Upper lobe of left lung (tissue), 6 donors: ENCODE measurements around the gene MX2. TPM values are rescaled to one million over a fixed set of nuclear protein-coding genes. Genes with fewer than 3 reads are reported as not detected.

Experiments
- ATAC-seq, 2 donors: fragments of 200-7000 bp; cut with Tn5 transposase; one replicate each; pipeline ENCODE4 v1.9.1; 2022; ENCODE audit warnings: mild to moderate bottlenecking in 2 of 2, moderate library complexity in 2 of 2; ENCODE audit not compliant: low FRiP score in 2 of 2
- DNase-seq, 2 donors: peaks; one replicate each; pipeline ENCODE4 v3.0.0-alpha.2; 2019 to 2020
- H3K27ac ChIP-seq, 4 donors: fragments of 200-600 bp; sonication (generic); one replicate each; pipeline ENCODE4 v1.5.1; 2016 to 2019
- H3K27me3 ChIP-seq, 4 donors: fragments of 200-600 bp; sonication (generic); one replicate each; pipeline ENCODE4 v1.5.1; 2017 to 2019
- H3K36me3 ChIP-seq, 4 donors: fragments of 200-600 bp; sonication (generic); one replicate each; pipeline ENCODE4 v1.5.1; 2016 to 2019
- H3K4me1 ChIP-seq, 4 donors: fragments of 200-600 bp; sonication (generic); one replicate each; pipeline ENCODE4 v1.5.1; 2018 to 2019
- H3K4me3 ChIP-seq, 4 donors: fragments of 200-600 bp; sonication (generic); one replicate each; pipeline ENCODE4 v1.5.1; 2017 to 2019; ENCODE audit warnings: mild to moderate bottlenecking in 2 of 4, moderate library complexity in 1 of 4
- H3K9me3 ChIP-seq, 4 donors: fragments of 200-600 bp; sonication (generic); one replicate each; pipeline ENCODE4 v1.5.1; 2018 to 2019
- EP300 ChIP-seq, 4 donors: sonication (generic); formaldehyde crosslinking; IDR thresholded peaks; one replicate each; pipeline ENCODE4 v1.5.1; 2017; ENCODE audit warnings: antibody characterized with exemption in 4 of 4, control low read depth in 2 of 4
- POLR2A ChIP-seq, 4 donors: fragments of 450-650 bp; IDR thresholded peaks; one replicate each; pipeline ENCODE4 v1.5.1; 2016 to 2017; ENCODE audit warnings: antibody characterized with exemption in 4 of 4, mild to moderate bottlenecking in 2 of 4
- POLR2AphosphoS5 ChIP-seq, 2 donors: sonication (generic); formaldehyde crosslinking; IDR thresholded peaks; one replicate each; pipeline ENCODE4 v1.5.1; 2017; ENCODE audit warnings: antibody characterized with exemption in 2 of 2
- WGBS, 2 donors: methylation state at CpG; one replicate each; pipeline ENCODE4 v1.1.5; 2017 to 2018; 5-methylcytosine and 5-hydroxymethylcytosine counted together
- total RNA-seq, 6 donors: library from RNA; depleted of rRNA in 4 of 6; stranded (reverse); fragments of >200 nt in 4 of 6; gene quantifications; one replicate each; pipeline versions ENCODE4 v1.1.0 to v1.2.1, GENCODE V29; 2016 to 2021
- TF ChIP-seq, protein P1 (sequence below), 6 experiments: fragments of 450-650 bp in 4 of 6; fragments of 200-600 bp in 2 of 6; sonication (generic) in 2 of 6; IDR thresholded peaks; one replicate each; pipeline ENCODE4 v1.5.1; 2016 to 2019; ENCODE audit warnings: antibody characterized with exemption in 6 of 6
- donor health status: DM: no; HTN: no; CAD: no; lungs with moderate emphysema.
- donor health status: DM: no; HTN: yes; CAD: no; lungs with severe emphysema.

Gene MX2
- total RNA-seq, 6 donors from 2014 or later = 5.8 to 37.2 (median 25.8) TPM

DNA sequence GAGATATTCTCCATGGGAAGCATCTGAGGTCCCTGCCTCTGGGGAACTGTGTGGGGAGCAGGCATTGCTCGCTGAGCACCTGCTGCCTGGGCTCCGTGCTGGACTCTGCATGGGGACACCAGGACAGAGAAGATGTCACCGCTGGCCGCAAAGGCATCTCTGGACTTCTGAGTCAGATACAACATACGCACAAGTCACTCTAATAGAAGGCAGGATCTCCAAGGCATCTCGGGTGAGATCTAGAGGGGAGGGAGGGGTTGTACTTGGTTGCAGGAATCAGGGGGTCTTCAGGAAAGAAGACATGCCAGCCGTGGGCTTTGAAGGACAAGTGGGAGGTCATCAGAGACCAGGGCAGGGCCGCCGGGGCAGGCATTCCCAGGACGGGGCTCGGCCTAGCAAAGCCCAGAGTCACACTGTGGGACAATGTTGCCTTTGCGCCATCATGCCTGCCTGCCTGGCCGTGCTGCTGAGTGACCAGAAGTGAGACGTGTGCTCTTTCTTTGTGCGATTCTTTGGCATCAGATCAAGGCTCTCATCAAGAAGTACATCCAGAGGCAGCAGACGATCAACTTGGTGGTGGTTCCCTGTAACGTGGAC is 28.3 kb downstream of the MX2 start:
- H3K27me3 ChIP-seq = no peaks in the 10 kb centered on the region
- H3K4me1 ChIP-seq = no peaks in the 10 kb centered on the region
- H3K27ac ChIP-seq = no peak overlapping the region
- peaks cover 0 to 12% (median 5%) of the 10 kb centered on the region in 4 donors for H3K36me3 ChIP-seq
- ATAC-seq (no peak), DNase-seq (no peak)
- 91 to 93% methylated on average over 12 to 17 of the region's 17 CpGs for WGBS, 2 donors
- no peaks in the 10 kb centered on the region for H3K9me3 ChIP-seq
- TF ChIP-seq, protein P1, sequence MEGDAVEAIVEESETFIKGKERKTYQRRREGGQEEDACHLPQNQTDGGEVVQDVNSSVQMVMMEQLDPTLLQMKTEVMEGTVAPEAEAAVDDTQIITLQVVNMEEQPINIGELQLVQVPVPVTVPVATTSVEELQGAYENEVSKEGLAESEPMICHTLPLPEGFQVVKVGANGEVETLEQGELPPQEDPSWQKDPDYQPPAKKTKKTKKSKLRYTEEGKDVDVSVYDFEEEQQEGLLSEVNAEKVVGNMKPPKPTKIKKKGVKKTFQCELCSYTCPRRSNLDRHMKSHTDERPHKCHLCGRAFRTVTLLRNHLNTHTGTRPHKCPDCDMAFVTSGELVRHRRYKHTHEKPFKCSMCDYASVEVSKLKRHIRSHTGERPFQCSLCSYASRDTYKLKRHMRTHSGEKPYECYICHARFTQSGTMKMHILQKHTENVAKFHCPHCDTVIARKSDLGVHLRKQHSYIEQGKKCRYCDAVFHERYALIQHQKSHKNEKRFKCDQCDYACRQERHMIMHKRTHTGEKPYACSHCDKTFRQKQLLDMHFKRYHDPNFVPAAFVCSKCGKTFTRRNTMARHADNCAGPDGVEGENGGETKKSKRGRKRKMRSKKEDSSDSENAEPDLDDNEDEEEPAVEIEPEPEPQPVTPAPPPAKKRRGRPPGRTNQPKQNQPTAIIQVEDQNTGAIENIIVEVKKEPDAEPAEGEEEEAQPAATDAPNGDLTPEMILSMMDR (IDR thresholded peaks at IDR 0.05) = no peak
- no peak for TF ChIP-seq POLR2AphosphoS5 (IDR thresholded peaks at IDR 0.05)
- TF ChIP-seq POLR2A (IDR thresholded peaks at IDR 0.05) = no peak
- TF ChIP-seq EP300 (IDR thresholded peaks at IDR 0.05) = no peak
- no peak overlapping the region for H3K4me3 ChIP-seq

DNA sequence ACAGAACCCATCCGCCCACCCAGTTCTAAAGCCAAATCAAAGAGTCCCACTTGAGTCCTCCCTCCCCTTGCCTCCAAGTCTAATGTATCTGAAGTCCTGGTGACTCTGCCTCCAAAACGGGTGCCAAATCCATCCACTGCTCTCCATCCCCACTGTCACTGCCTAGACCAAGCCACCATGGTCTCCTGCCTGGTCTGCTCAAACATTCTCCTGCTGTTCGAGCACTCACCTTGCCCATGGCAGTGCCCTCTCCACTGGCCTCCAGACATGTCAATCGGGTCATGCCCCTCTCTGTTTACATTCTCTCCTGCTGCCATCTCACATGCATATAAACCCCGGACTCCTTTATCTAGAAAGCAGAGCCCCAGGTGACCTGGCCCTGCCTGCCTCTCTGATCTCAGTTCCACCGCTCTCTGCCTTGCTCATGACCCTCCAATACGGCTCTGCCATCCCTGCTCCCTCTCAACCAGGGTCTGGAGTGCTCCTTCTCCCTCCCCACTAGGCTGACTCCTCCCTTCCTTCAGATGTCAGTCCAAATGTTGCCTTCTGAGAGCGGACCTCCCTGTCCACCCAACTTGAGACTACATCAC is 32.1 kb downstream of the MX2 start:
- Histone ChIP-seq H3K27me3 (no peaks in the 10 kb centered on the region), H3K9me3 (no peaks in the 10 kb centered on the region), H3K27ac (no peak overlapping the region), H3K4me3 (no peak overlapping the region), H3K4me1 (peaks cover 4 to 11% (median 10%) of the 10 kb centered on the region in 4 donors), H3K36me3 (peaks cover 0 to 29% (median 10%) of the 10 kb centered on the region in 4 donors)
- WGBS, 2 donors = 85 to 95% methylated on average over 7 to 8 of the region's 8 CpGs
- TF ChIP-seq POLR2AphosphoS5 (IDR thresholded peaks at IDR 0.05) (no peak), EP300 (IDR thresholded peaks at IDR 0.05) (no peak), POLR2A (IDR thresholded peaks at IDR 0.05) (no peak)
- TF ChIP-seq, protein P1 (IDR thresholded peaks at IDR 0.05) = no peak
- DNase-seq = no peak
- no peak for ATAC-seq

DNA sequence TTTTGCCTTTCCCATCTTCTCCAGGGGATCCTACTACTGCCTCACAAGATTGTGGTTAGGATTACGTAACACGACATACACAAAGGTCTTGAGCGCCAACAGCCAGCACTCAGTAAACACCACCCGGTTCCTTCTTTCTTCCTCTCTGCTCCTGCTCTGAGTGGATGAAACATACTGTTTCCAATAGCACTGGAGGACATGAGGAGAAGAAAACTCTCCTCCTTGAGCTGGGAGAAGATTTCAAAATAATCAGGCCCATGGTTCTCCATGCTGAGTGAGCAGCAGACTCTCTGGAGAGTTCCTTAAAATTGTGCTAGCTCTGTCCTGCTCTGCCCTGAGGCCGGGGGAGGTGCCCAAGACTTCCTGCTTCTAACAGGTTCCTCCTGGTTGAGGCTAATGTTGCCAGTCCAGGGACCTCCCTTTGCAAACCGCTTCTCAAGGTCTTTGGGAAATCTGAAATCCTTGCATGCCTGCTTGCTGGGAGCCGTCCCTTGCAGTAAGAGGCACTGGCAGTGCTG is 34.8 kb downstream of the MX2 start:
- H3K9me3 ChIP-seq = no peaks in the 10 kb centered on the region
- DNase-seq (peak in 1 of 2 donors; percentile 86), ATAC-seq (peak; percentile 81 to 88)
- TF ChIP-seq, protein P1 (IDR thresholded peaks at IDR 0.05) = no peak
- TF ChIP-seq POLR2A (IDR thresholded peaks at IDR 0.05) (peak in 1 of 4 donors; percentile 10), EP300 (IDR thresholded peaks at IDR 0.05) (no peak), POLR2AphosphoS5 (IDR thresholded peaks at IDR 0.05) (peak in 1 of 2 donors; percentile 7)
- peak overlapping the region in 3 of 4 donors; percentile 21 to 31 (median 27) for H3K27ac ChIP-seq
- no peak overlapping the region for H3K4me3 ChIP-seq
- H3K36me3 ChIP-seq = peaks cover 0 to 33% (median 13%) of the 10 kb centered on the region in 4 donors
- WGBS, 2 donors = 46 to 54% methylated on average over 7 of the region's 7 CpGs
- H3K4me1 ChIP-seq = peaks cover 4 to 11% (median 10%) of the 10 kb centered on the region in 4 donors
- H3K27me3 ChIP-seq = no peaks in the 10 kb centered on the region

DNA sequence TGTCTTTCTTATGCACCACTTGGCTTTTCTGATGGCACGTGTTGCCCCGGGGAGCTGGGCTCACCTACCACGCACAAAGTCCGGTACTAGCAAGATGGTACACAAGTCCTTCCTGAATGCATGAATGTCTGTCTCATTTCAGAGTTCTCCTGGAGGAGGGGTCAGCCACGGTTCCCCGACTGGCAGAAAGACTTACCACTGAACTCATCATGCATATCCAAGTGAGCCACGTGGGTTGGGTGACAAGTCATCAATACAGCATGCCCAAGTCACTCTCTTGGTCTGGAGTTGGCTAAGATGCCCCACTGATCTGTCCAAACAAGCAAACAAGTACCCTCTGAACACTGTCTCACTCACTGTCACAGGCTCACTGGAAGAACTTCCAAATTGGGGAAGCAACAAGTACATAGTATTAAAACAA is 35.7 kb downstream of the MX2 start:
- Histone ChIP-seq H3K27ac (no peak overlapping the region), H3K4me3 (no peak overlapping the region), H3K27me3 (no peaks in the 10 kb centered on the region), H3K36me3 (peaks cover 0 to 41% (median 15%) of the 10 kb centered on the region in 4 donors), H3K4me1 (peaks cover 4 to 11% (median 10%) of the 10 kb centered on the region in 4 donors), H3K9me3 (no peaks in the 10 kb centered on the region)
- peak in 1 of 2 donors; percentile 48 for ATAC-seq
- no peak for DNase-seq
- TF ChIP-seq EP300 (IDR thresholded peaks at IDR 0.05) (no peak), POLR2AphosphoS5 (IDR thresholded peaks at IDR 0.05) (no peak), POLR2A (IDR thresholded peaks at IDR 0.05) (no peak)
- TF ChIP-seq, protein P1 (IDR thresholded peaks at IDR 0.05) = no peak
- 83 to 88% methylated on average over 6 to 7 of the region's 7 CpGs for WGBS, 2 donors
